ENCODE data around the gene GJD3. TPM values are rescaled to one million over a fixed set of nuclear protein-coding genes. Genes with fewer than 3 reads are reported as not detected.
A peak's percentile ranks its signal among the peaks of the same experiment; 100 is the strongest.

GJD3 gene
- total and polyA plus RNA-seq, 2 donors (not counting 1 experiment from before 2014, with no cell fraction given), result not detected

GRCh38 chr17:40328386-40328766 lies 36.2 kb downstream of the GJD3 start:
- peaks cover 98% of the 10 kb centered on the region for H3K79me2 ChIP-seq (ENCODE audit: control insufficient read depth, insufficient read depth, low read length)
- H3K4me1 ChIP-seq (ENCODE audit: control insufficient read depth in 2 of 2, insufficient read depth in 2 of 2, low read length in 2 of 2), result peaks cover 85 to 95% of the 10 kb centered on the region in 2 donors
- H3K36me3 ChIP-seq (replicated peaks in 1 of 2; ENCODE audit: control extremely low read depth in 1 of 2, control insufficient read depth in 1 of 2, extremely low read depth in 1 of 2, insufficient read depth in 2 of 2, low read length in 1 of 2), result peaks cover 0 to 25% of the 10 kb centered on the region in 2 experiments
- TF ChIP-seq CTCF (IDR thresholded peaks at IDR 0.05), result no peak
- TF ChIP-seq EZH2 (IDR thresholded peaks at IDR 0.05; ENCODE audit: borderline replicate concordance, insufficient read depth, low read depth, low read length, poor library complexity, severe bottlenecking), result no peak
- Mint-ChIP-seq H3K4me1 (peaks cover 83% of the 10 kb centered on the region), H3K9me3 (ENCODE audit: insufficient read depth) (no peaks in the 10 kb centered on the region), H3K4me3 (peak overlapping the region; percentile 36), H3K27ac (peak overlapping the region; percentile 100), H3K27me3 (no peaks in the 10 kb centered on the region)
- peak overlapping the region; percentile 96 for H3K27ac ChIP-seq (ENCODE audit: low read length in 2 of 2)
- H4K20me1 ChIP-seq (ENCODE audit: control insufficient read depth, insufficient read depth, low read length, poor library complexity, severe bottlenecking), result peaks cover 21% of the 10 kb centered on the region
- peak overlapping the region; percentile 98 for H3K4me2 ChIP-seq (replicated peaks; ENCODE audit: low read depth, low read length, poor library complexity, severe bottlenecking)
- no peaks in the 10 kb centered on the region for H3K9me3 ChIP-seq (ENCODE audit: control extremely low read depth in 1 of 3, control insufficient read depth in 2 of 3, insufficient read depth in 1 of 3, low read length in 2 of 3)
- H3K4me3 ChIP-seq (ENCODE audit: control extremely low read depth in 1 of 5, extremely low read depth in 1 of 5, insufficient read depth in 1 of 5, low read depth in 2 of 5, low read length in 4 of 5), result no peak overlapping the region
- H3K9ac ChIP-seq (ENCODE audit: low read length), result no peak overlapping the region
- H3K27me3 ChIP-seq (replicated peaks in 1 of 4; ENCODE audit: control extremely low read depth in 1 of 4, control insufficient read depth in 3 of 4, insufficient read depth in 4 of 4, low read length in 3 of 4), result no peaks in the 10 kb centered on the region
- ChIA-PET POLR2A (interaction anchor here (0.7 to 1.3 kb wide), 3 partner anchors 11 to 189 kb away, joined by 3 to 4 read pairs (median 3); no protein-coding TSS in a partner anchor), CTCF (interaction anchor here (0.7 to 12.7 kb wide), 11 partner anchors 11 to 87 kb away, joined by 3 to 119 read pairs (median 3); partner anchors contain the start of gene RARA)
- H2AFZ ChIP-seq (ENCODE audit: insufficient read depth, low read depth, low read length, poor library complexity, severe bottlenecking), result no peak overlapping the region
- intact Hi-C loops (cut with micrococcal nuclease), result no loop called here
- DNase-seq, result no peak
- no peak for ATAC-seq (ENCODE audit: low read depth)
- WGBS (ENCODE audit: insufficient coverage), result no CpG with 5 or more reads among the region's 2 CpGs

DNA sequence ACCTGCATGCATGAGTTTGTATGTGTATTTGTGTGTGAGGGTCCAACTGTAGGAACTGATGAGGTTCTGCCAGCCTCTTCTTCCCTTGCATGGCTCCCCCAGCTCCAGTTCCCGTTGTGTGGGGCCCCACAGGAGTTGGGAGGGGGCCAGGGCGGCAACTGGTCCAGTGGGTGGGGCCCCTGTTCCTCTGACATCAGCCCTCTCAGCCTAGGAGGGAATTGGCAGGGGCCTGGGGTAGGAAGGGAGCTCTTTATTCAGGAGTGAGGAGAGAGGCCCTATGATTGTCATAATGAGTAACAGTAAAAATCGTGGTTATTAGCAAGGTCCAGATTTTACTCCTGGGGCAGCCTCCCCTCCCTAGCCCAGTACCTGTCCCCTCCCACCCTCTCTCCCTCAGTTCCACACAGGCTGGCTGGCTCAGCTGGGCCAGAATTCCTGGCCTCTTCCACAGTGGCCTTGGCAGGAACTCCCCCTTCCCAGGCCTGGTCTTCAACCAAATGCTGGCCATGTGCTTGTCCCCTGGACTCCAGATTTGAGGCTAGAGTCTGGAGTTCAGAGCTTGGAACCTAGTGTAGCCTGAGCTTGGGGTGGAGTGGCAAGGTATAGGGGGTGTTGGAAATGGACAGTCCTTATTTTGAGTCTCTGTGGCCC lies 36.7 kb downstream of the GJD3 start:
- POLR2A ChIA-PET, result interaction anchor here (0.7 to 6.5 kb wide), 4 partner anchors 9 to 20 kb away, joined by 4 to 96 read pairs (median 6); no protein-coding TSS in a partner anchor
- WGBS (ENCODE audit: insufficient coverage), result 17% methylated on average over 2 of the region's 3 CpGs
- H3K4me3 ChIP-seq (ENCODE audit: control extremely low read depth in 1 of 5, extremely low read depth in 1 of 5, insufficient read depth in 1 of 5, low read depth in 2 of 5, low read length in 4 of 5), result peak overlapping the region in 1 of 5 experiments; percentile 60

More for the DNA sequence above, 36.7 kb downstream of the GJD3 start:
- no peak overlapping the region for H2AFZ ChIP-seq (ENCODE audit: insufficient read depth, low read depth, low read length, poor library complexity, severe bottlenecking)
- H3K27ac ChIP-seq (ENCODE audit: low read length in 2 of 2), result peak overlapping the region; percentile 96
- no peaks in the 10 kb centered on the region for H3K27me3 ChIP-seq (replicated peaks in 1 of 4; ENCODE audit: control extremely low read depth in 1 of 4, control insufficient read depth in 3 of 4, insufficient read depth in 4 of 4, low read length in 3 of 4)
- no peak for TF ChIP-seq CTCF (IDR thresholded peaks at IDR 0.05)
- TF ChIP-seq EZH2 (IDR thresholded peaks at IDR 0.05; ENCODE audit: borderline replicate concordance, insufficient read depth, low read depth, low read length, poor library complexity, severe bottlenecking), result no peak
- ATAC-seq (ENCODE audit: low read depth) (no peak), DNase-seq (no peak)
- peaks cover 99% of the 10 kb centered on the region for H3K79me2 ChIP-seq (ENCODE audit: control insufficient read depth, insufficient read depth, low read length)
- no peaks in the 10 kb centered on the region for H3K9me3 ChIP-seq (ENCODE audit: control extremely low read depth in 1 of 3, control insufficient read depth in 2 of 3, insufficient read depth in 1 of 3, low read length in 2 of 3)
- H3K4me1 ChIP-seq (ENCODE audit: control insufficient read depth in 2 of 2, insufficient read depth in 2 of 2, low read length in 2 of 2), result peaks cover 88 to 99% of the 10 kb centered on the region in 2 donors
- H3K9ac ChIP-seq (ENCODE audit: low read length), result no peak overlapping the region
- H4K20me1 ChIP-seq (ENCODE audit: control insufficient read depth, insufficient read depth, low read length, poor library complexity, severe bottlenecking), result peaks cover 21% of the 10 kb centered on the region
- peaks cover 0 to 22% of the 10 kb centered on the region in 2 experiments for H3K36me3 ChIP-seq (replicated peaks in 1 of 2; ENCODE audit: control extremely low read depth in 1 of 2, control insufficient read depth in 1 of 2, extremely low read depth in 1 of 2, insufficient read depth in 2 of 2, low read length in 1 of 2)
- Mint-ChIP-seq H3K4me1 (peaks cover 89% of the 10 kb centered on the region), H3K4me3 (peak overlapping the region; percentile 97), H3K9me3 (ENCODE audit: insufficient read depth) (no peaks in the 10 kb centered on the region), H3K27ac (peak overlapping the region; percentile 100), H3K27me3 (no peaks in the 10 kb centered on the region)
- peak overlapping the region; percentile 98 for H3K4me2 ChIP-seq (replicated peaks; ENCODE audit: low read depth, low read length, poor library complexity, severe bottlenecking)
- CTCF ChIA-PET, result interaction anchor here (0.8 to 12.7 kb wide), 11 partner anchors 9 to 206 kb away, joined by 3 to 119 read pairs (median 4); partner anchors contain the start of gene RARA
- intact Hi-C loops (cut with micrococcal nuclease), result no loop called here

Measured in B cell (primary cell).